HG03354 (cell line): ENCODE data around the gene MORN3.
A peak's percentile ranks its signal among the peaks of the same experiment; 100 is the strongest.
"Not testable (repeated sequence)": the region's sequence is repeated elsewhere in the genome, so short reads cannot be mapped to it uniquely, and the experiment has no call there.

Experiments
- ATAC-seq: cut with Tn5 transposase; IDR thresholded peaks from one replicate; pipeline ENCODE4 v1.9.1; 2021; ENCODE audit warnings: mild to moderate bottlenecking; ENCODE audit not compliant: unreplicated experiment, poor library complexity, severe bottlenecking

Gene MORN3, protein sequence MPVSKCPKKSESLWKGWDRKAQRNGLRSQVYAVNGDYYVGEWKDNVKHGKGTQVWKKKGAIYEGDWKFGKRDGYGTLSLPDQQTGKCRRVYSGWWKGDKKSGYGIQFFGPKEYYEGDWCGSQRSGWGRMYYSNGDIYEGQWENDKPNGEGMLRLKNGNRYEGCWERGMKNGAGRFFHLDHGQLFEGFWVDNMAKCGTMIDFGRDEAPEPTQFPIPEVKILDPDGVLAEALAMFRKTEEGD

DNA sequence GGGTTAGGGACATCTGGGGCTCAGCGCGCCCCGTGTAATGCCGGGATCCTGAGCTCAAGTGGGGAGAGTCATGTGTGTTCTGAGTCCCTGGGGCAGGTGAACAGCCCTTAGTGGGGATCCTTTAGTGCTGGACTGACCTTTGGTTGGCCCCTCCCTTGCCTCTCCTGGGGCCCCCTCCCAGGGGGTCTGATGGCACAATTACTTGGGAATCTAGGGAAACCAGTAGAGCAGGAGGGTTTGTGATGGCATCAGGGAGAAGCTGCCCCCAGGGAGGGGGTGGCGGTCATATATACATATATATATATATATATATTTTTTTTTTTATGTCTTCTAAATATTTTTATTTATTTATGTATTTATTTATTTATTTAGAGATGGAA is at the start of gene MORN3:
TSS of gene MORN3 (minus strand) at position 134 of the 380 bp plus-strand sequence. CDS start 171 bp downstream, outside the sequence.
- no peak for ATAC-seq

DNA sequence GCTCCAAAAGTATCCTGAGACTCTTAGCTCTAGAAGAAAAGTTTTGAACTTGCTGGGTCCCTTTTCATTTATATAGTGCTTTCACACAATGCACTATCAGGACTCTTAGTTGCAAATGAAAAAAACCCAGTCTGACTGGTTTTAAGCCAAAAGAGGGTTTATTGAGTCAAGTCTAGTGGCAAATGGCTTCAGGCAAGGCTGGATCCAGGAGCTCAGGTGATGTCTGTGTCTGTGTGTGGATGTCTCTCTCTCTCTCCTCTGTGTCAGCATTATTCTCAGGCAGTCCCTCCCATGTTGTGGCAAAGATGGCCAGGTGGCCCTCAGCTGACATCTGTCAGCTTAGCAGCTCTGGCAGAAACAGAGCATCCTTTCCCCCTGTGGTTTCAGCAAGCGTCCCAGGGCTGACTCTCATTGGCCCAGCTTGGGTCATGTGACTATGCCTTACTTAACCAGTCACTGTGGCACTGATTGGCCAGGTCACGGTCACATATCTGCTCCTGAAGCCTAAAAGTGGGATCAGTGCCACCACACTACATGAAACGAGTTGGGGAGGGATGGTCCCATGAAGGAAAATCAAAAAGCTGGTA is 49.3 kb upstream of the MORN3 start:
- no peak for ATAC-seq

DNA sequence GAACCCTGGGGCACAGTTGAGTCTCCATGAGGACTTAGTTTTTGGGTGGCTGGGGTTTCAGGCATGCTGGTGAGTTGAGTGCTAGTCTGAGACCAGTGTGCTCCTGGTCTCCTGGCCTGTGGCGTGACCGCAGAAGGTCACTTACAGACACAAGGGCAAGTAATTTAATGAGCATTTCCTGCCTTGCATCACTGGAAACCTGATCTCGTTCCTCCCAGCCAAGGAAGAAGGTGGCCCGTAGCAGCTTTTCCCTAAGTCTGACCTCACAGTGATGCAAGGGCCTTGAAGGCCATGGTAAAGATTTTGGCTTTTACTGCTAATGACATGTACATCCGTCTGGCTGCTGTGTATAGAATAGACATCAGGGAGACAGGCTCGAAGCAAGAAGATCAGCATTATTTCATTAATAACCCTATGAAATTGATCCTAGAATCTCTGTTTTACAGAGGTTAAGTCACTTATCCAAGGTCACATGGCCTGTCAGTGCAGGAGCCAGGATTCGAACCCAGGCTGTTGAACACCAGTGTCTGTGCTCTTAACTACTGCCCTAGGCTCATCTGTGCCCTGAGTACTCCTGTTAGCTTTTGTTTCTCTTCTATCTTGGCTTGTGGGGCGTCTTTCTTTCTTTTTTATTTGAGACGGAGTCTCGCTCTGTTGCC is 47.7 kb upstream of the MORN3 start:
- no peak for ATAC-seq

DNA sequence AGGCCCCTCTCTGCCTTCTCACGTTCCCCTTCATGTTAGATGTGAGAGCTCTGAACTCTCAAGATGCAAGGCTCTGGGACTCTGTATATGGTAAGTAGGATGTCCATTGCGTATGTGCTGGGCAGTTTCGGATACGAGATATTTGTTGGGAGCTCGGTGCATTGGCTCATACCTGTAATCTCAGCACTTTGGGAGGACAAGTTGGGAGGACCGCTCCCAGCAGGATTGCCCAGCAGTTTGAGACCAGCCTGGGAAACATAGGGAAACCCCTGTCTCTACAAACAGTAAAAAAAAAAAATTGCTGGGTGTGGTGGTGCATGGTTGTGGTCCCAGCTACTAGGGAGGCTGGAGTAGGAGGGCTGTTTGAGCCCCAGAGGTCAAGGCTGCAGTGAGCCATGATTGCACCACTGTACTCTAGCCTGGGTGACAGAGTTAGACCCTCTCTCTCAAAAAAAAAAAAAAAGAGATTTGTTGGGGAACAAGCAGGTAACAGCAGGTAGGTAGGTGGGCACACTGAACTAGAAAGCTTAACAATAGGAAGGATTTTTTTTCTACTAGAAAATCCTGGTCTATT is 46.5 kb upstream of the MORN3 start:
- no peak for ATAC-seq

DNA sequence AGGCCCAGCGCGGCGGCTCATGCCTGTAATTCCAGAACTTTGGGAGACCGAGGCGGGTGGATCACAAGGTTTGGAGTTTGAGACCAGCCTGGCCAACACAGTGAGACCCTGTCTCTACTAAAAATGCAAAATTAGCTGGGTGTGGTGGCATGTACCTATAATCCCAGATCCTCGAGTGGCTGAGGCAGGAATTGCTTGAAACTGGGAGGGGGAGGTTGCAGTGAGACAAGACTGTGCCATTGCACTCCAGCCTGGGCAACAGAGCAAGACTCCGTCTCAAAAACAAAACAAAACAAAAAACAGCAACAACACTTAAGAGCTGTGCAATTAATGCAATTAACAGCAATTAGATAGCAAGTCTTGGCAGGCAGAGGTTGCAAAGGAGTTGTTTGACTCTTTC is 45.6 kb upstream of the MORN3 start:
- not testable (repeated sequence) for ATAC-seq

DNA sequence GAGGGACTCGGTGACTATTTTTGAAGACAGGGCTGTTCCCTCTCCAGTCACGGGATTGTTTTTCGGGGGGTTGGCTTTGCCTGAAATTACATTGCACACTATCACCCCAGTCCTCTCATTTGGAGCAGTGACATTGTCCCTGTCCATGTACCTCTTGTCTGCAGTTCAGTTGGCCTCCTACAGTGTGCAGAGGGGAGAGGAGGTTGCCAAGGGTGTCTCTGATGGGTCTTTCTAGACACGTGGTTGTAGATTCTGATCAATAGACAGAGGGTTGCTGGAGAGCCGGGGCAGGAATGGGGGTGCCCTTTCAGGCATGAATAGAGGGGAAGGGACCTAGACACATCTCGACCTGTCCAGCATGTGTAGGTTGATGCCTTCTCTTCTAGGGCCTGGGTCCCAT is 44.3 kb upstream of the MORN3 start:
- no peak for ATAC-seq

DNA sequence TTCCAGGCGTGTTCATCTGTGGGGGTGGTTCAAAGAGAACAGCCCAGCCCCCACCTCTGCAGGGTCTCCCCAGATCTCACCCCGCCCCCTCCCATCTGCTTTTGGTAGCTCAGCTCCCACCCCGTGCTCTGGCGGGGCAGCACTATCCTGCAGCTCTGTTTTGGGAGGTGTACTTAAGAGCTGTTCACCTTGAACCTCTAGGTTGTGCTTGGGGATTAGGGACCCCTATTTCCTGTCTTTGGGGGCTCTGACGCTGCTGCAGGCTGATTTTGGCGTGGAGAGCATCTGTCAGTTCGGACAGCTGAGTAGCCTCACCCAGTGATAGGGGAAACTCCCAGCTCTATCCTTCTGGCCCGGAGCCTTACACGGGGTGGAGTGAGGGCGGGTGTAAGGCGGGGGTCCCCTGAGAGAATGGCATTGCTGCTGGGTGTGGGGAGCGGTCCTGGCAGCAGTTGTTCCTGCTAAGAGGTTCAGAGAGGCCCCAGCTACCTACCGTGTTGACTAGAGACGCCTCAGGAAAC is 43.9 kb upstream of the MORN3 start:
- no peak for ATAC-seq

DNA sequence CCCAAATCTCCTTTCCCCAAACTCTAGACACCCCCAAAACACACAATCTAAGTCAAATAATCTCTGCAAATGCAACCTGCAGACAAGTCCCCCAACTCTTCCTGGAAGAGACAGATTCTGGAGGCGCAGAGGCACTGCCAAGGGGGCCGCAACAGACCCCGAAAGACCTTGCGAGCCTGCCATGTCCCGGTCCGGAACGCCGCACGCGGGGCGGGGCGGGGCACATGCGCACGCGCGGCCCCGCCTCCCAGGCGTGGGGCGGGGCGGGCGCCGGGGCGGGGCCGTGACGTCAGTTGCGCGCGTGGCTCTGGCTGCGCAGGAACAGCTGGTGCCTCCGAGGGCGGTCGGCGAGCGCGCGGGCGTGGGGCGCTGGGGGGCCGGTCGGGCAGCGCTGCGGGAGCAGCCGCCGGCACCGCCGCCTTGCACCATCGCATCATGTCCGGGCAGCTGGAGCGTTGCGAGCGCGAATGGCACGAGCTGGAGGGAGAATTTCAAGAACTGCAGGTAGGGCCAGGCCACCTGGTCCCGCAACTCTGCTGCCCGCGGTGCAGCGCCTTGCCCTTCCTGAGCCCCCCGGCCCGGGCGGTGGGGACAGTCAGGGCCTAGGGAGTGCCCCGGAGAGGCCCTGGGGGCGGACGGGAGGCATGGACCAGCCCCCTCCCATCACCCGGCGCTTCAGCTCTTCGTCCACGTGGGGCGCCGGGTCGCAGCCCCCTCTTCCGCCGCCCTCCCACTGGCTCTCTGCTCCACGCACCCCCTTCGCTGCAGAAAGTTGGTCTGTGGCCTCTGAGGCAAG is 43.2 kb upstream of the MORN3 start, which contains the start of gene TMEM120B:
TSS of gene TMEM120B (plus strand) at position 292 of the 796 bp plus-strand sequence. CDS start at position 436, 144 bp downstream.
- ATAC-seq: peak; percentile 82

DNA sequence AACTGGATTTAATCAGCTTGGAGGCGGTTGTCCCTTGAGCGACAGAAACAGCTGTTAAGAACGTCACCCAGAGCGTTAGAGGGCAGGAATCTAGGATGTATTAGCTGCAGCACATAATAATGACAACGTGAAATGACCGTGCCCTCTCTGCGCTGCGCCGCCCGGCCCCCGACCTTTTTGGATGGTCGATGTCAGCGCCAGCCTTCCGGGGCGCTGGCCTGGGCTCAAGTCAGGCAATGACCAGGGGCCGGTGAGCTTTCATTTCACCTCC is 42.7 kb upstream of the MORN3 start:
- peak; percentile 30 for ATAC-seq

DNA sequence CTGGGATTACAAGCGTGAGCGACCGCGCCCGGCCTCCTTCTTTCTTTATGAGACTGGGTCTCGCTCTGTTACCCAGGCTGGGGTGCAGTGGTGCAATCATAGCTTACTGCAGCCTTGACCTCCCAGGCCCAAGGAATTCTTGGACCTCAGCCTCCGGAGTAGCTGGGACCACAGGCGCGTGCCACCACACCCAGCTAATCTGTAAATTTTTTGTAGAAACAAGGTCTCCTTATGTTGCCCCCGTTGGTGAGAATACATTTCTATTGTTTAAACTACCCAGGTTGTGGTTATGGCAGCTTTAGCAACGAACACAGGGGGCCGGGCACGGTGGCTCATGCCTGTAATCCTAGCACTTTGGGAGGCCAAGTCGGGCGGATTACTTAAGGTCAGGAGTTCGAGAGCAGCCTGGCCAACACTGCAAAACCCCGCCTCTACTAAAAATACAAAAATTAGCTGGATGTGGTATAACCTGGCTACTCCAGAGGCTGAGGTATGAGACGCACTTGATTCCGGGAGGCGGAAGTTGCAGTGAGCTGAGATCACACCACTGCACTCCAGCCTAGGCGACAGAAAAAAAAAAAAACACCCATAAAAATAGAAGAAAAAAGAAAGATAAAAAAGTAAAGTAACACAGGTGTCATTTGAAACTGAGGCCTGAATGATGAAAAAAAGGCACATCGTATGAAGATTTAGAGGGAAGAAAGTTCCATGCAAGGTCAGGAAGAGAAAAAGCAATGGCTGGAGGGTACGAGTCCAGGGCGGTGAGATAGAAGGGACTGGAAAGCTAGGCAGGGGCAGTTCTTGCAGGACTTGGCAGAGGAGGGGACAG is 42.1 kb upstream of the MORN3 start:
- ATAC-seq: no peak

DNA sequence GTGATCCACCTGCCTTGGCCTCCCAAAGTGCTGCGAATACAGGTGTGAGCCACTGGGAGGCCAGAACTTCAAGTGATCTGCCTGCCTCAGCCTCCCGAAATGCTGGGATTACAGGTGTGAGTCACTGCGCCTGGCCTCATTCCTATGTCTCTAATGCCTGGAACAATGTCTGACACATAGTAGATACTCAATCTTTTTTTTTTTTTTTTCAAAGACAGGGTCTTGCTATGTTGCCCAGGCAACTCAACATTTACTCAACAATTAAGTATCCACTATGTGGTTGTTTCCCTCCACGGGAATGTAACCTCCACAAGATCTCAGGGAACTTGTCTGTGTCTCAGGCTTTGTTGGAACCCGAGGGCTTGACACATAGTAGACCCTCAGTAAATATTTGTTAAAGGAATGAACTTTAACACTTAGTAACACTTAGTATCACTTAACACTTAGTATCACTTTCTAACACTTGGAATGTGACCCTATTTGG is 40.1 kb upstream of the MORN3 start:
- ATAC-seq: no peak

DNA sequence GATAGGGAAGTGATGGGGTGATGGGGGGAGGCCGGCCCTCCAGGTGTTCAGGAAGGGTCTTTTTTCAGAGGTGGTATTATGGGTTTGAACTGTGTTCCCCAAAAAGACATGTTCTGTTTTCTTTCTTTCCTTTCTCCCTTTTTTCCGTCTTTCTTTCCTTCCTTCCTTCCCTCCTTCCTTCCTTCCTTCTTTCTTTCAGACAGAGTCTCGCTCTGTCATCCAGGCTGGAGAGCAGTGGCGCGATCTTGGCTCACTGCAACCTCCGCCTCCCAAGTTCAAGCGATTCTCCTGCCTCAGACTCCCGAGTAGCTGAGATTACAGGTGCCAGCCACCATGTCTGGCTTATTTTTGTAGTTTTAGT is 39.6 kb upstream of the MORN3 start:
- not testable (repeated sequence) for ATAC-seq

DNA sequence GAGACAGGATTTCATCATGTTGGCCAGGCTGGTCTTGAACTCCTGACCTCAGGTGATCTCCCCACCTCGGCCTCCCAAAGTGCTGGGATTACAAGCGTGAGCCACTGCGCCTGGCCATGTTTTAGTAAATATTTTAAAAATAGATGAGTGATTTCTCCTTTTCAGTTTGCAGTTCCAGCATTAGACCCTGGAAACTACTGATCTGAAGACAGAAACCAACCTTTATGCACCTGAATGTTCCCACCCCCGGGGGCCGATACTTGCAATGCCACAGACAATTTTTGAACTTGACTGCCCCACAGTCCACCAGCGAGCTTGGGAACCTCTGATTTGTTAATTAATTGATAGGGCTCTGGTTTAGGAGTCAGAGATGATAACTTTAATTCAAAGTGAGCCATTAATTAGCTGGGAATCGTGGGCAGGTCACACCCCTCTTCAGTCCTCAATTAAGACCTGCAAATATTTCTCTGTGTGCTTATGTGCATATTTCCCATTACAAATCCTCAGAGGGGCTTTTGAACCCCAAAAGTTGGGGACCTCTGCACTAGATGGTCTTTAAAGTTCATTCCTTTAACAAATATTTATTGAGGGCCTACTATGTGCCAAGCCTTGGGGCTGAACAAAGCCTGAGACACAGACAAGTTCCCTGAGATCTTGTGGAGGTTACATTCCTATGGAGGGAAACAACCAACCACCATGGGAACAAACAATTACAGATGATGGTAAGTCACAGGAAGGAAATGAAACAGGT is 39.0 kb upstream of the MORN3 start:
- no peak for ATAC-seq

DNA sequence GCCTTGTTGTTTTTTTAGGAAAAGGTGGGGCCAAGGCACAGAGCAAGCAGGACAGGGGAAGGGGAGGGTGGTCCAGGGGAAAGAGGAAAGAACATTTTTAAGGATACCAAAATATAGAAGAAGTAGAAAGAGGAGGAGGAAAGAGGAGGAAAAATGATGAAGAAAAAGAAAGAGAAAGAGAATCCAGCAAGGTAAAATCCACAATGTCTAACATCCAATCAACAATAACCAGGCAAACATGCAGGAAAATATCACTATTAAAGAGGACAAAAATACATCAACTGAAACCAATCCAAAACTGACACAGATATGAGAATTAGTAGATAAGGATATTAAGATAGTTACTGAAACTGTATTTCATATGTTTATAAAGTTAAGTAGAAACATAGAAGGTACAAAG is 36.1 kb upstream of the MORN3 start:
- no peak for ATAC-seq

DNA sequence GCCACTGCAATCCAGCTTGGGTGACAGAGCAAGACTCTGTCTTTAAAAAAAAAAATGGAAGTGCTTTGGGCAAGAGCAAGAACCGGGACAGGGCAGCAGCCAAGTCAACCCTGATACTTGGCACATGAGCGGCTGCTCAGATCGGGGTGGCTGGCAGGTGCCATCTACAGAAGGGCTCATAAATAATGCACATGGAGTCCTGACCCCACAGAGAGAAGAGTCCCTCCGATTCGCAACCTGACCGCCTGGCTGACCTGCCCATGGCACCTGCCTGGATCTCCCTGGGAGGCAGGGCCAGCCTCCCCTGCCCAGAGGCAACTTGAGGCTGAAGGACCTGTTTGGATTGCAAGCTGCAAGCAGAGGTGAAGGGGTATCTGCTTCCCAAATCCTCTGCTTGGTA is 33.5 kb upstream of the MORN3 start:
- no peak for ATAC-seq

DNA sequence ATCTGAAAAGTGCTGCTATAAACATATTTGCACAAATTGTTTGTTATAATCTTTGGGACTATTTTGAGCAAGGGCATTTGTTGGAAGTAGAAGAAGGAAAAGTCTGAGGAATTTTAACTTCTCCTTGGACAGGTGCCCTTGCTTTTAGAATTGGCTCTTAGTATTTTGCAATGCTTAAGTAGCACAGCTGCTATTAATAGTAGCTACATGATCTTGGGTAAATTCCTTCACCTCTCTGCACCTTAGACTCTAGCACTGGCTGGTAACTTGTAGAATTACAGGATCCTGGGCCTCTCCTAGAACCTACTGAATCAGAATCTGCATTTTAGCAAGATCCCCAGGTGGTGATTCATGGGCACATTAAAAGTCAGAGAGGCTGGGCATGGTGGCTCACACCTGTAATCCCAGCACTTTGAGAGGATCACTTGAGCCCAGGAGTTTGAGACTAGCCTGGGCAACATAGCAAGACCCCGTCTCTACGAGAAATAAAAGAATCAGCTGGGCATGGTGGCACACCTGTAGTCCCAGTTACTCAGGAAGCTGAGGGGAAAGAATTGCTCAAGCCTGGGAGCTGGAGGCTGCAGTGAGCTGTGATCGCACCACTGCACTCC is 32.3 kb upstream of the MORN3 start:
- ATAC-seq: no peak

DNA sequence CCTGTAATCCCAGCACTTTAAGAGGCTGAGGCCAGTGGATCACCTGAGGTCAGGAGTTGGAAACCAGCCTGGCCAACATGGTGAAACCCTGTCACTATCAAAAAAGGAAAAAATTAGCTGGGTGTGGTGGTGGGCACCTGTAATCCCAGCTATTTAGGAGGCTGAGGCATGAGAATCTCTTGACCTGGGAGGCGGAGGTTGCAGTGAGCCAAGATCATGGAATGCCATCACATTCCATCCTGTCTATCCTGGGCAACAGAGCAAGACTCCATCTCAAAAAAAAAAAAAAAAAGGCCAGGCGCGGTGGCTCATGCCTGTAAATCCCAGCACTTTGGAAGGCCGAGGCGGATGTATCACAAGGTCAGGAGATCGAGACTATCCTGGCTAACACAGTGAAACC is 28.4 kb upstream of the MORN3 start:
- ATAC-seq: not testable (repeated sequence)

DNA sequence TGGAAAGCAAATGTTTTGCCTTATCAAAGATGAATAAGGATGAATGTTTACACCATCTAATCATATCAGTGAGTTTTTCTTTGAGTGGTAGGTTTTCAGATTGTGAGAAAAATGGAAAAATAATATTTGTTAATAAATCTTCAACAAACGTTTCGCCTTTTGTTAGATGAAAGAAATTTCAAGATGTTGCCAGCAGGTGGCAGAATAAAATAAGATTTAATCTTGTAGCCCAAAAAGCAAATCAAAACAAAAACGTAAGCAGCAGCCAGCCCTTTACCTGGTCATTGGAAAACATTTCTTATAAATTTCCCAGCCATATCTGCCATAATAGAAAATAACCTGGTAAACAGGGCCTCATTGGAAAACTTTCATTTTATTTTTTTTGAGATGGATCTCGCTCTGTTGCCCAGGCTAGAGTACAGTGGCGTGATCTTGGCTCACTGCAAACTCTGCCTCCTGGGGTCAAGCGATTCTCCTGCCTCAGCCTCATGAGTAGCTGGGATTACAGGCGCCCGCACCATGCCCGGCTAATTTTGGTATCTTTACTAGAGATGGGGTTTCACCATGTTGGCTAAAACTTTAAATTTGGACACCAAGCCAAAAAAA is 27.7 kb upstream of the MORN3 start:
- no peak for ATAC-seq
